HUDEP-2 (cell line): Measurements from ENCODE around the gene HOXA2.

ENCODE experiments used
- DNase-seq, 76 experiments: peaks; one replicate each; lab custom pipeline; 2025; ENCODE audit not compliant: unreplicated experiment in 76 of 76; lab: John Stamatoyannopoulos, UW

Gene HOXA2

GRCh38 chr7:27141923-27142579 lies 39.6 kb upstream of the HOXA2 start:
- DNase-seq: no peak

DNA sequence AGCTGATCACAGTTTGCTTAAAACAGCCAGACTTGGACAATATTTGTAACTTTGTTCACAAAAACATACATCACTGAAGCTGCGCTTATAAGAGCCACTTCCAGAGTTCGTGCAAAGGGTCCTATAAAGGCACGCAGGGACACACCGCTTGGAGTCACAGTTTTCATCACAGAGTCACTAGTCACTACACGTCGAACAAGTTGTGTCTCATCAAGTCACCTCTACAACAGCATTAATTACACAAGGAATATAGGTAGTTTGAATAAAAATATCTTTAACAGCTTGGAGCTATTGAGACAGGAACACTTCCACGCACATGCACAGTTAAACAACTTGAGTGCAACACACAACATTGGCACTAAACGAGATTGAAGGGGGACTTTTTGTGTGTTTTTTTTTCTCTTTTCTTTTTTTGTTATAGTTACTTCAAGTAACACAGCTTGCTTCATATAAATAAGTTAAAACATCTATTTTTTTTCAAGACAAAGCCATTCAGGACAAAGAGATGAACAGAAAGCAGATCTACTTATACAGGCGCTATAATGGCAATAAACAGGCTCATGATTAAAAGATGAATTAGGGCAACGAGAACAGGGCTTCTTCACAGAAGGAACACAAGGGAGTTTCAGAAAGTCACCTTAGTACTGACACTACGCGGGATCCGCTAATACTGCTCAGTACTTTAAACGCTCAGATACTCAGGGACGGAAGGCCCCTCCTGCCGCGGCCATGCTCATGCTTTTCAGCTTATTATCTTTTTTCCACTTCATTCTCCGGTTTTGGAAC lies 38.8 kb upstream of the HOXA2 start:
- DNase-seq: no peak

- DNase-seq: no peak
Measured at GRCh38 chr7:27140126-27140857, 37.8 kb upstream of the HOXA2 start.

- DNase-seq: no peak
Measured at GRCh38 chr7:27139334-27140125, 37.0 kb upstream of the HOXA2 start.

DNA sequence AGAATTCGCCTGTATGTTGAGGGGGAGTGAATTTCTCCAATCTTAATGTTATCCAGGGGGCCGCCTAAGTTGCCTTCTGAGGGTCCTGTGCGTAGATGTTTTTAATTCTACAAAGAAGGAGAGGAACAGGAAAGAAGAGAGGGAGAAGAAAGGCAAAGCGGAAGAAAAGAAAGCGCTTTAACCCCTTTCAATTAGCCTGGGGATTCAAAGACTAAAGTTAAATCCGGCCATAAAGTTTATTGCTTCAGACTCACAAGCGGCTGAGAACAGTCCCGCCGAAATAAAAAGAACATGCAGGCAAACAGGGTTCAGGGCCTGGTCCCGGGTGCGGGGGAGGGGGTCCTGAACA lies 36.5 kb upstream of the HOXA2 start:
- no peak for DNase-seq

GRCh38 chr7:27138472-27138871 lies 36.0 kb upstream of the HOXA2 start:
- no peak for DNase-seq

DNA sequence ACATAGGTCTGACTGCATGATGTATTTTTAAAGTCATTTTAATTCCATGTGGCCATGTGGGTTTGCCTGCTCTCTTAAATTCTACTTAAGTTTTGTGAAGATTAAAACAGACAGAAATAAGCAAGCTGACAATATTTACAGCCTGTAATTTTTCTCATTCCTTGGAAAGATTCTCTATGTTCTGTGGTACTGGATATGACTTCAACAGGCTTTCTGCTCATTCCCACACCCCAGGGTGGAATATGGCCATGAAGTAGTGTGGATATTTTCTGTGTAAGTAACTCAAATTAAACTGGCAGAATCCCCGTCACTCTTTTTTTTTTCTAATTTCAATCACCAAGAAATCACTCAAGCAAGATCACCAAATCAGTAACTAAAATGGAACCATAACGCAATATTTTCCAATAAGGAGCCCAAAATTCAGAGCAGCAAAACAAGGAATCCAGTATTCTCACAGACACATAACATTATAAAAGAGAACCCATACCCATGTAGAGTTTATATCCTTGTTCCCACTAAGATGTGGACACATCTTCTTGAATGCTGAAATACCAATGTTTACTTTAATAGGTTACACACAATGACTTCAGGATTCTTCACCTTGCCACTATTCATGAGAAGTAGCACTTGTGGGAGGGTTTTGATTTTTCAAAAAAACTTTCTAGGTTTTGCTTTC lies 35.3 kb upstream of the HOXA2 start:
- no peak for DNase-seq

GRCh38 chr7:27134392-27134791 lies 31.9 kb upstream of the HOXA2 start:
- no peak for DNase-seq

DNA sequence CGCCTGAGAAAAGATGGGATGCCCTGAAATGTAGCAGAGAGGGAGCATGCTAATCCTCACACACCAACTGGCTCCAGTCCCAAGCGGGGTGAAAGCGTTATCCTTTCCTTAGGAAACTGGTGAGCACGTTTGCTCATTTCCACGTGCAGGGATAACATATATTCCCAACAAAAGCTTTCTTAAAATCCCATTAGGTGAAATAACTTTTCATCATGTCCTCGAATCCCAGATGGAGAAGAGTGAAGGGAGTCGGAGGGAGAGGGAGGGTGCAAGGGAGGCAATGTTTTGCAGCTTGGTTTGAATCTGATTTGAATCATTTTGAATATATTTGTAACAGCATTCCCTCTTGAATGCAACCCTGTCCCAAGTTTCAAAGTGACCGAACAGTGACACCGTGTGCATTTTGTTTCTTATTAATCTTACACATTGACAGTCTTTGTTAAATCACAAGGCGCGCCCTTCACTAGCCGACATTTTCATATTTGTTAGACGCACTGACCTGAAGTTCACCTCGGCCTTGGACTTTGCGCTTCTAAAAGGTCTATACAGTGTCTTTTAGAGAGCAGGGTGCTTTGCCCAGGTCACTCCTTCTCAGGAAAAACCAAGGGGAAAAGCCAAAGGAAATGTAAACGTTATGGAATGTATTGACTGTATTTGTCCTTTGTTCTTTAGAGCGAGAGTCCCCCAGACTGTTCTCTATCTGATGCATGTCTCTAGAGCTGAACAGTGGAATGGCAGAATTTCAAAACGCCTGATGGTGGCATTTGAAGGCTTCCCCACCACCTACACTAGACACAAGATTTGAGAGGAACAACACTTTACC lies 31.1 kb upstream of the HOXA2 start:
- DNase-seq: no peak

- DNase-seq: no peak
Measured at GRCh38 chr7:27132978-27133377, 30.5 kb upstream of the HOXA2 start.

GRCh38 chr7:27132214-27132613 lies 29.7 kb upstream of the HOXA2 start:
- no peak for DNase-seq

GRCh38 chr7:27131390-27131819 lies 28.9 kb upstream of the HOXA2 start:
- DNase-seq: no peak

- peak in 49 of 76 experiments; percentile 0 to 87 (median 44) for DNase-seq
Measured at GRCh38 chr7:27130540-27131389, 28.3 kb upstream of the HOXA2 start, which contains the start of gene HOXA4. TSS of gene HOXA4 (minus strand) at chr7:27130757. CDS start at chr7:27130733, 24 bp downstream.

DNA sequence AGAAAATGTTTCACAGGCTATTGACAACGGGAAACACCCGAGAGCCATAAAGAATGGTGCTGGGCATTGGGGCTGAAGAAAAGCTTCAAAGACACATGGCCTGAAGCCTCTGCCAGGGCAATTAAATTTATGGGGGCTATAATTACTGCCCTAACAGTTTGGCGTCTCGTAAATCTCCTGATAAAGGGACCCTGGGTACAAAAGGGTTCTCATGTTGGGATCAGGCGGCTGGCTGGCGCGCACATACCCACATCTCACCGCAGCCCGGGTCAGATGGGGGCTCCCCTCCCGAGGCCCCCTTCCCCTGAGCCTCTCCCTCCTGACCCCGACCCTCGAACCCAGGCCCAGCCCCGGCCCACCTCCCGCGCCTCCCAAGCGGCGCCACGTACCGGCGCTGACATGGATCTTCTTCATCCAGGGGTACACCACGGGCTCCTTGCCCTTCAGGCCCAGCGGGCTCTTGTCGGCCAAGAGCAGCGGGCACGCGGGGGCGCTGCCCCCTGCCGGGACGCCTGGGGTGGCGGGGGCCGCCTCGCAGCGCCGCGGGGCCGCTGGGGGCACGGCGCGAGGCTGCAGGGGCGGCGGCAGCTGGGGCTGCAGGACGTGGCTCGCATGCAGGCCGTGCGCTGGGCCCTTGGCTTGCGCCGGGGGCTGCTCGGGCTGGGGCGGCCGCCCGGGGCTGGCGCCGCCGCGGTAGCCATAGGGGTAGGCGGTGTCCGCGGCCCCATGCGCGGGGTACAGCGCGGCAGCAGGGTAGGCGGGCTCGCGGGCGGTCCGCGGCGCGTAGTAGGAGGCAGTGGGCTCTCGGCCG lies 27.5 kb upstream of the HOXA2 start:
- no peak for DNase-seq

DNA sequence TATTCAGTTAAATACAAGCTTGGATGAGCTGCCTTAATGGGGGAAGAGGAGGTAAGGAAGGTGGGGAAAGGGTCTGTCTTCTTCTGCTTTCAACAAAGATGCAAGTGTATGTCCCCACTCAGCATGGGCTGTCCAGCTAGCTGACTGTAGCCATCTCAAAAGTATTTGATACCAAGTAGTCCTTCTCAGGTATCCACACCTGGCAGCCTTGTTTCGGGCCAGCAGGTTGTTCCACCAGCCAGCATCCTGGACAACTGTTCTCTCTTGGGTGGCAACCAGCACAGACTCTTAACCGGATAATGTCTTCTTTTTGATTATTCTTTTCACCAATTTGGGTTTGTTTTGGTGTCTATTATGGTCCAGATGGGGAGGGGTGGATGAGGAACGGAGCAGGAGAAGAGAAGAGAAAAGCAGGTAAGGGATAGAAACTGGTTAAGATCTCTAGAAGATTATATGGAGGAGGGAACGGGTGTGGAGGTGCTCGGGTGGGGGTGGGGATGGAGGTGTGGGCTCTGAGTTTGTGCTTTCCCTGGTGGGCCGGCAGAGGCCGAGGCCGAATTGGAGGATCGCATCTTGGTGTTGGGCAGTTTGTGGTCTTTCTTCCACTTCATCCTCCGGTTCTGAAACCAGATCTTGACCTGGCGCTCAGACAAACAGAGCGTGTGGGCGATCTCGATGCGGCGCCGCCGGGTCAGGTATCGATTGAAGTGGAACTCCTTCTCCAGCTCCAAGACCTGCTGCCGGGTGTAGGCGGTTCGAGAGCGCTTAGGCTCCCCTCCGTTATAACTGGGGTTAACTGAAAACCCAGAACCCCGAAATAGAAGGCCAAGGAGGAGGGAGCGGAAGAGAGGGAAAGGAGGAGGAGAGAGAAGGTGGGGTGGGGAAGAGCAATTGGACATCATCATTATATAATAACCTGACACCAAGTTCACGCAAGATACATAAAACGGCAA lies 26.6 kb upstream of the HOXA2 start:
- no peak for DNase-seq

DNA sequence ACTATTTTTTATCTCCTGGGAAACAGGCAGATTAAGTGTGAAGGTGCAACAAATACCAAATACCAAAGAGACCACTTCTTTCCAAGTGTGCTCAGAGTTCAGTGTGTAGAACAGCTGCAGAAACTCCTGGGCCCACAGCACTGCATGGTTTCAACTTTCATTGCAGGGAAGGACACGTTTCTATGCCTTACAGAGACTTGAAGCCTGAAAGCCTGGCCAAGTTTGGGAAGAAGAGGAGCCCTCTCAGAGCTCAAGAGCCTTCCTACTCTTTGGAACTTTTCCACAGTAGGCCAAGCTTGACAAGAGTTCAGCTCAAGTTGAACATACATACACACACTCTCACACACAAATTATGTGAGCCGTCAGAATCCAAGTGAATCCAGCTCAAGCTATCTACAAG lies 25.6 kb upstream of the HOXA2 start:
- DNase-seq: no peak
